ENCODE data around the gene GRIK2. TPM values are rescaled to one million over a fixed set of nuclear protein-coding genes. Genes with fewer than 3 reads are reported as not detected.
A peak's percentile ranks its signal among the peaks of the same experiment; 100 is the strongest.

GRIK2 gene
- total and polyA plus RNA-seq, 2 of the 4 experiments (the other 2 are of a cell fraction), result 8.2 to 15.2 TPM

DNA sequence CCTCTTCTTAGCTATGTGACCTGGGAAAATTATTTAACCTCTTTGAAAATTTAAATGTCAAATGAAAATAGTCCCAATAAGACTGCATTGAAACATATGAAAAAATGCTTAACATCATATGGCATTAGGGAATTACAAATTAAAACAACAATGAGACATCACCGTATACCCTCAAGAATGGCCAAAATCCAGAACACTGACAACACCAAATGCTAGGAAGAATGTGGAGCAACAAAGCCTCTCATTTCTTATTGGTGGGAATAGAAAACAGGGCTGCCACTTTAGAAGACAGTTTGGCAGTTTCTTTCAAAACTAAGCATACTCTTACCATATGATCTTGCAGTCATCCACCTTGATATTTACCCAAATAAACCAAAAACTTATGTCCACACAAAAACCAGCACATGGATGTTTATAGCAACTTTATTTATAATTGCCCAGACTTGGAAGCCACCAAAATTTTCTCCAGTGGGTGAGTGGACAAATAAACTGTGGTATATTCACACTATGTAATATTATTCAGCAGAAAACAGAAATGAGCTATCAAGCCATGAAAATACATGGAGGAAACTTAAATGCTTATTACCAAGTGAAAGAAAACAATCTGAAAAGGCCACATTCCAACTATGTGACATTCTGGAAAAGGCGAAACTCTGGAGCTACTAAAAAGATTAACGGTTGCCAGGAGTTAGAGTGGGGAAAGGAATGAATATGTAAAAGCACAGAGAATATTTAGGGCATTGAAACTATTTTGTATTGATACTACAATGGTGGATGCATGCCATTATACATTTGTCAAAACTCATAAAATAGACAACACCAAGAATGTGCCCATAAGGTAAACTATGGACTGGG lies 459.9 kb downstream of the GRIK2 start:
- dilution Hi-C loops (cut with HindIII; ENCODE audit: low sequenced_read_pairs, unreplicated experiment), result no loop called here
- no peak overlapping the region for H2BK15ac ChIP-seq (ENCODE audit: low read depth, low read length)
- intact Hi-C loops (cut with micrococcal nuclease), result no loop called here
- ATAC-seq (ENCODE audit: low read depth) (no peak), DNase-seq (peak; percentile 9)
- H3K4me3 ChIP-seq (ENCODE audit: insufficient read depth, low read depth, low read length), result no peak overlapping the region
- H3K18ac ChIP-seq (ENCODE audit: low read depth, low read length), result no peak overlapping the region
- H2BK5ac ChIP-seq (ENCODE audit: low read depth, low read length, poor library complexity, severe bottlenecking), result no peak overlapping the region
- no peak overlapping the region for H2AFZ ChIP-seq (replicated peaks; ENCODE audit: low read length, poor library complexity)
- H2BK20ac ChIP-seq (ENCODE audit: low read depth, low read length), result no peak overlapping the region
- in situ Hi-C loops (cut with MboI; ENCODE audit: low sequenced_read_pairs), result no loop called here
- no peaks in the 10 kb centered on the region for H3K36me3 ChIP-seq (ENCODE audit: control insufficient read depth, insufficient read depth, low read length)
- POLR2A ChIA-PET (ENCODE audit: unreplicated experiment), result no interaction called here
- no peak overlapping the region for H2BK120ac ChIP-seq (ENCODE audit: low read depth, low read length)
- no TSS peak for BruUV-seq (replicated peaks)
- H3K56ac ChIP-seq (ENCODE audit: extremely low read depth, insufficient read depth, low read length), result no peak overlapping the region
- no peak overlapping the region for H4K8ac ChIP-seq (ENCODE audit: low read depth in 2 of 2, low read length in 2 of 2)
- CTCF ChIA-PET, result no interaction called here
- no CpG with 5 or more reads among the region's 3 CpGs for WGBS, 2 experiments (ENCODE audit: extremely low coverage in 2 of 2, insufficient read length in 1 of 2)
- H3K27ac ChIP-seq (ENCODE audit: insufficient read depth, low read length), result no peak overlapping the region
- H2AK5ac ChIP-seq (ENCODE audit: low read depth, low read length), result no peak overlapping the region
- no peak overlapping the region for H3K23ac ChIP-seq (ENCODE audit: low read depth, low read length)
- no peak overlapping the region for H3K4me2 ChIP-seq (ENCODE audit: low read depth, low read length)
- no peaks in the 10 kb centered on the region for H3K9me3 ChIP-seq (ENCODE audit: control insufficient read depth, insufficient read depth, low read length)
- H4K91ac ChIP-seq (ENCODE audit: insufficient read depth, low read depth, low read length), result no peak overlapping the region
- H4K5ac ChIP-seq (ENCODE audit: low read depth, low read length), result no peak overlapping the region
- no peak for TF ChIP-seq RCOR1 (IDR thresholded peaks at IDR 0.05; ENCODE audit: insufficient replicate concordance, low read length)
- TF ChIP-seq MXI1 (IDR thresholded peaks at IDR 0.05; ENCODE audit: borderline replicate concordance, low read depth, low read length), result no peak
- TF ChIP-seq, protein P1, sequence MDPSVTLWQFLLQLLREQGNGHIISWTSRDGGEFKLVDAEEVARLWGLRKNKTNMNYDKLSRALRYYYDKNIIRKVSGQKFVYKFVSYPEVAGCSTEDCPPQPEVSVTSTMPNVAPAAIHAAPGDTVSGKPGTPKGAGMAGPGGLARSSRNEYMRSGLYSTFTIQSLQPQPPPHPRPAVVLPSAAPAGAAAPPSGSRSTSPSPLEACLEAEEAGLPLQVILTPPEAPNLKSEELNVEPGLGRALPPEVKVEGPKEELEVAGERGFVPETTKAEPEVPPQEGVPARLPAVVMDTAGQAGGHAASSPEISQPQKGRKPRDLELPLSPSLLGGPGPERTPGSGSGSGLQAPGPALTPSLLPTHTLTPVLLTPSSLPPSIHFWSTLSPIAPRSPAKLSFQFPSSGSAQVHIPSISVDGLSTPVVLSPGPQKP (IDR thresholded peaks at IDR 0.05; ENCODE audit: borderline replicate concordance, low read depth, low read length), result no peak
- TF ChIP-seq USF2 (IDR thresholded peaks at IDR 0.05; ENCODE audit: low read depth, low read length), result no peak
- TF ChIP-seq MAZ (IDR thresholded peaks at IDR 0.05; ENCODE audit: borderline replicate concordance, low read depth, low read length), result no peak
- TF ChIP-seq POLR2A (IDR thresholded peaks at IDR 0.05; ENCODE audit: low read depth, low read length), result no peak
- TF ChIP-seq, protein P2, sequence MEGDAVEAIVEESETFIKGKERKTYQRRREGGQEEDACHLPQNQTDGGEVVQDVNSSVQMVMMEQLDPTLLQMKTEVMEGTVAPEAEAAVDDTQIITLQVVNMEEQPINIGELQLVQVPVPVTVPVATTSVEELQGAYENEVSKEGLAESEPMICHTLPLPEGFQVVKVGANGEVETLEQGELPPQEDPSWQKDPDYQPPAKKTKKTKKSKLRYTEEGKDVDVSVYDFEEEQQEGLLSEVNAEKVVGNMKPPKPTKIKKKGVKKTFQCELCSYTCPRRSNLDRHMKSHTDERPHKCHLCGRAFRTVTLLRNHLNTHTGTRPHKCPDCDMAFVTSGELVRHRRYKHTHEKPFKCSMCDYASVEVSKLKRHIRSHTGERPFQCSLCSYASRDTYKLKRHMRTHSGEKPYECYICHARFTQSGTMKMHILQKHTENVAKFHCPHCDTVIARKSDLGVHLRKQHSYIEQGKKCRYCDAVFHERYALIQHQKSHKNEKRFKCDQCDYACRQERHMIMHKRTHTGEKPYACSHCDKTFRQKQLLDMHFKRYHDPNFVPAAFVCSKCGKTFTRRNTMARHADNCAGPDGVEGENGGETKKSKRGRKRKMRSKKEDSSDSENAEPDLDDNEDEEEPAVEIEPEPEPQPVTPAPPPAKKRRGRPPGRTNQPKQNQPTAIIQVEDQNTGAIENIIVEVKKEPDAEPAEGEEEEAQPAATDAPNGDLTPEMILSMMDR (conservative IDR thresholded peaks at IDR 0.05; ENCODE audit: low read depth, low read length), result no peak
- no peak for TF ChIP-seq NFE2L2 (IDR thresholded peaks at IDR 0.05; ENCODE audit: low read depth, low read length)
- no peak for TF ChIP-seq CEBPB (IDR thresholded peaks at IDR 0.05; ENCODE audit: low read depth, low read length)
- no peak for TF ChIP-seq RAD21 (IDR thresholded peaks at IDR 0.05; ENCODE audit: low read length)
- no peak for TF ChIP-seq MAFK (IDR thresholded peaks at IDR 0.05; ENCODE audit: low read depth, low read length)
- no peak for TF ChIP-seq RFX5 (IDR thresholded peaks at IDR 0.05; ENCODE audit: low read depth, low read length)
- no peaks in the 10 kb centered on the region for H3K4me1 ChIP-seq (ENCODE audit: control insufficient read depth, insufficient read depth, low read length)
- no peaks in the 10 kb centered on the region for H3K79me1 ChIP-seq (ENCODE audit: low read depth in 1 of 2, low read length in 2 of 2)
- H3K14ac ChIP-seq (replicated peaks; ENCODE audit: low read depth, low read length), result no peak overlapping the region
- no peaks in the 10 kb centered on the region for H4K20me1 ChIP-seq (ENCODE audit: insufficient read depth, low read length)
- H3K27me3 ChIP-seq (ENCODE audit: control insufficient read depth, insufficient read depth, low read length), result no peaks in the 10 kb centered on the region
- H3K4ac ChIP-seq (ENCODE audit: low read depth, low read length), result no peak overlapping the region
- no peak overlapping the region for H3K9ac ChIP-seq (ENCODE audit: low read depth, low read length)
- no peak overlapping the region for H2AK9ac ChIP-seq (replicated peaks; ENCODE audit: low read depth, low read length, poor library complexity)
- no peaks in the 10 kb centered on the region for H3K9me1 ChIP-seq (ENCODE audit: insufficient read depth, low read length)

Data from IMR-90 (cell line).